HG03354 (cell line): ENCODE results near the gene VPS13A.
"Not testable (repeated sequence)": the region's sequence is repeated elsewhere in the genome, so short reads cannot be mapped to it uniquely, and the experiment has no call there.

ENCODE experiments used
- ATAC-seq: cut with Tn5 transposase; IDR thresholded peaks from one replicate; pipeline ENCODE4 v1.9.1; 2021; ENCODE audit warnings: mild to moderate bottlenecking; ENCODE audit not compliant: unreplicated experiment, poor library complexity, severe bottlenecking

The VPS13A gene

GRCh38 chr9:77403239-77403638, 225.9 kb downstream of the VPS13A start:
- no peak for ATAC-seq

- not testable (repeated sequence) for ATAC-seq
Measured at GRCh38 chr9:77408521-77408920, 231.2 kb downstream of the VPS13A start.

DNA sequence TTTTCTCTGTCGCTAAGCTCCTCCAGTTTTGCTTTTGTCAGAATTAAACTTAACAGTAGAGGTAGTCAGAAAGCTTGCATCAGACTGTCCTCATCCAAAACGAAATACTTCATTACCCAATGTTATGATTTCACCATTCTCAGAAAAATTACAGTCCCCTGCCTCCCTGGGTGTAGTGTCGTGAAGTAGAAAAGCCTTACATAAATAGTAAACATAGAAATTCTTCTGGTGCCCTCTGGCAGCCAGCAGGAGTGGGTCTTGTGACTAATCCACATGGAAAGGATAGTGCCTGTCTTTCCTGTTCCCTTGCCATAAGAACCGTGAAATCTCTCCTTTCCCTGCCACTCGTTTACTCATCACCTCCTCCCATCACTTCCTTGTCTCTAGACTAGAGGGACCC, 240.2 kb downstream of the VPS13A start:
- no peak for ATAC-seq

GRCh38 chr9:77418226-77418625, 240.9 kb downstream of the VPS13A start:
- no peak for ATAC-seq

DNA sequence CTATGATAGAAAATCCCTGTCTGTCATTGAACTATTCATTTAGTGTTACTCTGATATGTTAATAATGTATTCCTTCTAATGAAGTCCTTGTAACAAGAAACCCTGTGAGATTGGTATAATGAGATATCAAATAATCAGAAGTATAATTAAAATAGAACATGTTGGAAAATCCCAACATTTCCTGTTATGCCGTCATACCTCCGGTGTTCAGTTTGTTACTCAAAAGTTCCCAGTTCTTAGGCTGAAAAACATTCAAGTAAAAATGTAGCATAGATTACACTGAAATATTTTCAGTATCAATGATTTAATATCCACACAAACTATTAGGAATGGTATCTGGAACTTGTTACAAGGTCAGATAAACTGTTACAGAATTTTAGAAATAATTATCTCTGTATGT, 243.3 kb downstream of the VPS13A start:
- ATAC-seq = no peak

- ATAC-seq = no peak
Measured at GRCh38 chr9:77421506-77422265, 244.4 kb downstream of the VPS13A start.

DNA sequence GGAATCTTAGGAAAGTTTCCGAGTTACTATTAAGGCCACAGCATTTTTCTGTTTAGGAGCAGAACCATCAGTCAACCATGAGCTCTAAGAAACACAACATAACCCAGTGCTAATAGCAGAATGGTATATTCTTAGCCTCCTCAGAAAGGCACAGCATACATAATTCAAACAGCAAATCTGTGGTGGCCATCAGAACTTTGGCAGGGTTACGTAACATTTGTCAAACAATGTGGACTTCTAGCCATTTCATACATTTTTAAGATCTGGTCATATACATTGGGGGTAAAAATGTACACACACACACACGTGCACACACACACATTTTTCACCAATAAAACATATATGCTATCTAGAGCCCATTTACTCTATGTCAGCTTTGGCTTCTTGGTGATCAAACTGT, 245.6 kb downstream of the VPS13A start:
- ATAC-seq = no peak

GRCh38 chr9:77423841-77424240, 246.5 kb downstream of the VPS13A start:
- ATAC-seq = no peak

DNA sequence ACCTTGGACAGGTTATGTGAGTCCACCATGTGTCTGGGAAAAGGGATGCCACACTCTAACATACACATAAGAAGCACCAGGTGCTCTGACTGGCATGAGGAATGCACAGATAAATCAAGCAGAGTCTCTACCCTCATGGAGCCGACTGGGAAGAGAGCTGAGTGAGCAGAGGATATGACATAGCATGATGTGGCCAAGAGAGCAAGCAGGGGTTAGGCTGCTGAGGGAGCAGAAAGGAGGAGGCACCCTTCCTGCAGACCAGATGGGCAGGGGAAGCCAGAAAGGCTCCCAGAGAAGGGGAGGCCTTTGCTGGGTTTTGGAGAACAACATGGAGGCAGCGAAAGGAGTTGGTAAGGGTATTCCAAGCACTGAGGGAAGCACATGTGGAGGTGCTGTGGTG, 247.7 kb downstream of the VPS13A start:
- ATAC-seq = no peak

- ATAC-seq = no peak
Measured at GRCh38 chr9:77426712-77427111, 249.4 kb downstream of the VPS13A start.

DNA sequence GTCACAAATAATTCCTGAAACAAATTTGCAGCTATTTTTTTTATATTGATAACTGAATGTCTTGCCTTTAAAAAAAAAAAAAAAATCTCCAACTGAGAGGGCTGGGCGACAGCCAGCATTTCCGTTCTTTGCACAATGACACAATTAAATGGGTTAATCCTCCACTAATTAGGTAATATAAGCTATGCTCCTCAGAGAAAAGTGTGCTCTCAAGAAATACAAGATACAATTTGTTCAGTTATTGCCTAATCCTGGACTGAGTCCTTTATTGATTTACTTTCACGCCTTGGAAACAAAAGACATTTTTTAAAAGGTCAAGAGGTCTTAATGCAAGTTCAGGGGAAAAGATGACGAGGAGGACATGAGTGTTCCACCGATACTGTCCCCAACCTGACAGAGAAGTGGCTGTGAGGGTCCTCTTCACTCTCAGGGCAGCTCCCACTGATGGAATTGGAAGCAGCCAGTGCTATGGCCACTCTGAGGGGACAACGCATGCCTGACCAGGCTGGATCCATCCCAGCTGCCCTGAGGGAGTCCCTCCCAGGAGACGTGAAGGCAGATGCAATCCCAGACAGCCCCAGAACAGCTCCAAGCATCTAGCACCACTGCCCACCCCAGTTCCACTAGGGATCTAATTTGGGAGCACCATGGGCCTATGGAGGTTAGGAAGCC, 250.1 kb downstream of the VPS13A start:
- ATAC-seq = no peak

DNA sequence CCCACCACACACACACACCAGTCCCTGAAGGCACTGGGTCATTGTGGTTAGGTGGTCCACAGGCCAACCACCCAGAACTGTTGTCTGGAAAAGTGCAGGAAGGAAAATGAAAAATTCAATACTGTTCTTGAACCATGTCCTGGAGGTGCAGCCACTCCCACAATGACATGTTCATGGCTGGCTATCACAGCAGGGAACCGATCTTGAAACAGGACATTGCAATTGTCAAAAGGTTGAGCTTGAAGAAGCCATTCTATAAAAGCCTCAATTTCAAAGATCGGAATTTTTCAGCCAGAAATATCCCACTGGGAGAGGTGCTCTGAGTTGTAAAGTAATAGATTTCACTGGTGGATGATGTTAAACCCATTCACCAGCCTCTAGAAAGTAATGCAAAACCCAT, 252.6 kb downstream of the VPS13A start:
- no peak for ATAC-seq

GRCh38 chr9:77432053-77432452, 254.7 kb downstream of the VPS13A start:
- ATAC-seq = no peak

GRCh38 chr9:77433675-77434445, 256.5 kb downstream of the VPS13A start:
- peak; percentile 90 for ATAC-seq

- no peak for ATAC-seq
Measured at GRCh38 chr9:77435277-77435676, 257.9 kb downstream of the VPS13A start.

DNA sequence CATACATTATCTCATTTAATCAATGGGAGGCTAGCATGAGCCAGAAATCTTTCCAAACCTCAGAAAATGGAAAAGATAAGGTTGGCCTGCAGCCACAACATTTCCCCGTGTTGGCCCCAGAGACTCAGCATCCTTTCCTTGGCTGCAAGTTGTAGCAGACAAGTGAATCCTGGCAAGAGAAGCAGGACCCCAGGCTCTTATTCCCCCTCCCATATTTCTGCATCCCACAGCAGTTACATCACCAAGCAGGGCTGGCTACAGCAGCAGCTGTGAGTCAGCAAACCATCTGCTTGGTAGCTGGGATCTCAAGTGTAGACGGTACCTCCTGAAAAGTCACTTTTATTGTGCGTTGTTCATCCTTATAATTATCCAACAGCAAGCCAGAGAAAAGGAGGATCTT, 258.4 kb downstream of the VPS13A start:
- ATAC-seq = no peak

DNA sequence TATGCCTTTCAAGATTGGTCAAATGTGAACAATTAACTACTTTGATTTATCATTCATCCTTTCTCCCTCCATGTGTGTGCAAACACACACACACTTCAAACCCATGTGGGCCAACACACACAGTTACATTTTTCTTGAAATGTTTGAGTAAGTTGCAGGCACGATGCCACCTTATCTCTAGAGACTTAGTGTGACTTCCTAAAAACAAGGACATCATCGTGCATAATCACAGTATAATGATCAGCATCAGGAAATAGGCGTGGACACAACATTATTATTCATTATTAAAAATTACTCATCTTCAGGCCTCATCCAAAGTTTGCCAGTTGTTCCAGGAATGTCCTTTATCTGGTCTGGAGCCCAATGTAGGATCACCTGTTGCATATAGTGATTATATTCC, 261.3 kb downstream of the VPS13A start:
- ATAC-seq = no peak

DNA sequence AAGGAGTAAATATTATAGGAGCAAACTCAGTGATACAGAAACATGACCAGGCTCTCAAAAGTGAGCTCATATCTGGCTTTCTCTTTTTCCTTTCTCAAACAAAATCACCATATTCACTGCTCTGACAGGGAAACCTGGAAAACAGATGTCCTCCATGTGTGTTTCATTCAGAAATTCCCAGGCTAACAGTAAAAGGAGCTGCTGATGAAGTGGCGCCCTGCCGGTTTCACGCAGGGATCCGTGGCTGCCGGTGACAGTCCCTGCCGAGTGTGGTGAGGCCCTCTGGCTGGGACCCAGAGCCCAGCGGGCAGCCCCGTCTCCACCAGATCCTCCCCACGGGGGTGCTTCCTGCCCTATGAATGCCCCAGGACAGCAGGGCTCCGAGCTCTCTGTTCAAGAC, 262.7 kb downstream of the VPS13A start:
- ATAC-seq = no peak

GRCh38 chr9:77441124-77441523, 263.8 kb downstream of the VPS13A start:
- not testable (repeated sequence) for ATAC-seq

GRCh38 chr9:77442436-77442835, 265.1 kb downstream of the VPS13A start:
- ATAC-seq = no peak

DNA sequence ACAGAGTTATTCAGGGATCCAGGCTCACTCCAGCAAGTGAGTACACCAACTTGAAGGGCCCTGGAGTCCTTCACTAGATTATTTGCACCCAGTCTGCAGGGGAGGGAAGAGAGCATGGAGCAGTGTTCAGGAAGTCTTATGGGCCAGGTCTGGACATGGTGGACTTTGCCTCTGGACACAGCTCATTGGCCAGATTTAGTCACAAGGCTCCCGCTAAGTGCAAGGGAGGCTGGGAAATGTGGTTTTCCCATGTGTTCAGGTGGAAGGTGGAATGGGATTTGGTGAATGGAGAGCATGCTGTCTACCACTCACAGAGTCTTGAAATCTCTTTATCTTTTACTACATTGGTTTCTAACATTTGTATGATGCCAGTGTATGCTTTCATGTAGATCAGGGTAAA, 270.3 kb downstream of the VPS13A start:
- ATAC-seq = no peak
